Right lobe of liver (tissue), 6 donors: ENCODE results near the gene CDHR3. TPM values are rescaled to one million over a fixed set of nuclear protein-coding genes. Genes with fewer than 3 reads are reported as not detected.

ENCODE experiments used
- ATAC-seq, 4 donors: fragments of 200-7000 bp; cut with Tn5 transposase; one replicate each; pipeline ENCODE4 v1.9.1; 2020; ENCODE audit warnings: mild to moderate bottlenecking in 4 of 4, moderate library complexity in 4 of 4
- DNase-seq, 3 donors: peaks; one replicate each; pipeline ENCODE4 v3.0.0-alpha.2; 2020
- H3K27ac ChIP-seq, 3 donors: fragments of 200-600 bp; one replicate each; pipeline ENCODE4 v1.8.0; 2022
- H3K27me3 ChIP-seq, 2 donors: fragments of 200-600 bp; one replicate each; pipeline ENCODE4 v1.8.0; 2022
- H3K36me3 ChIP-seq, 4 donors: fragments of 200-600 bp; sonication (generic) in 1 of 4; one replicate each; pipeline versions ENCODE4 v1.5.1 to v1.8.0; 2017 to 2022; ENCODE audit warnings: control low read depth in 1 of 4
- H3K4me1 ChIP-seq, 4 donors: fragments of 200-600 bp; sonication (generic) in 1 of 4; one replicate each; pipeline versions ENCODE4 v1.5.1 to v1.8.0; 2017 to 2022; ENCODE audit warnings: control low read depth in 1 of 4
- H3K4me3 ChIP-seq, 3 donors: fragments of 200-600 bp; one replicate each; pipeline ENCODE4 v1.8.0; 2022
- H3K9me3 ChIP-seq, 4 donors: fragments of 200-600 bp; sonication (generic) in 1 of 4; one replicate each; pipeline versions ENCODE4 v1.5.1 to v1.8.0; 2017 to 2022; ENCODE audit warnings: control low read depth in 1 of 4
- CTCF ChIP-seq, 4 donors: fragments of 200-600 bp in 3 of 4; fragments of 450-650 bp in 1 of 4; IDR thresholded peaks; one replicate each; pipeline versions ENCODE4 v1.5.1 to v1.8.0; 2016 to 2022; ENCODE audit warnings: antibody characterized with exemption in 4 of 4, mild to moderate bottlenecking in 2 of 4
- POLR2A ChIP-seq: fragments of 450-650 bp; IDR thresholded peaks from one replicate; pipeline ENCODE4 v1.6.1; 2017; ENCODE audit warnings: antibody characterized with exemption, mild to moderate bottlenecking
- WGBS: methylation state at CpG from one replicate; pipeline ENCODE4 v1.1.6; 2018; ENCODE audit warnings: low coverage, low lambda C conversion rate; ENCODE audit not compliant: insufficient coverage; ENCODE audit errors: missing lambda C conversion rate; 5-methylcytosine and 5-hydroxymethylcytosine counted together
- intact Hi-C, 2 donors: fragments of 100-400 bp; cut with DNase I; formaldehyde crosslinking; loops; one replicate each; pipeline versions ENCODE4 v1.11.2 to v1.14.1; 2022
- total RNA-seq, 6 experiments: library from RNA; depleted of rRNA in 2 of 6; stranded (reverse); fragments of >200 nt in 2 of 6; fragmentation: NEBNext Ultra II Directional in 3 of 6; extraction: Animal tissue kit (Norgen Biotek cat#: 25700) in 3 of 6; gene quantifications; one replicate each; pipeline versions ENCODE4 v1.1.0 to v1.2.4, GENCODE V29; 2016 to 2023
- donor health status: DM: no; HTN: yes; CAD: no.
- donor health status: DM: no; HTN: no; CAD: no.
- donor health status: DM: no; HTN: no; CAD: no.
- donor health status: DM: no; HTN: yes; CAD: no.
- donor health status: DM: no; HTN: yes; CAD: no.

Gene CDHR3
- total RNA-seq, 6 experiments from 2014 or later, result 3.6 to 8.6 (median 4.5) TPM

DNA sequence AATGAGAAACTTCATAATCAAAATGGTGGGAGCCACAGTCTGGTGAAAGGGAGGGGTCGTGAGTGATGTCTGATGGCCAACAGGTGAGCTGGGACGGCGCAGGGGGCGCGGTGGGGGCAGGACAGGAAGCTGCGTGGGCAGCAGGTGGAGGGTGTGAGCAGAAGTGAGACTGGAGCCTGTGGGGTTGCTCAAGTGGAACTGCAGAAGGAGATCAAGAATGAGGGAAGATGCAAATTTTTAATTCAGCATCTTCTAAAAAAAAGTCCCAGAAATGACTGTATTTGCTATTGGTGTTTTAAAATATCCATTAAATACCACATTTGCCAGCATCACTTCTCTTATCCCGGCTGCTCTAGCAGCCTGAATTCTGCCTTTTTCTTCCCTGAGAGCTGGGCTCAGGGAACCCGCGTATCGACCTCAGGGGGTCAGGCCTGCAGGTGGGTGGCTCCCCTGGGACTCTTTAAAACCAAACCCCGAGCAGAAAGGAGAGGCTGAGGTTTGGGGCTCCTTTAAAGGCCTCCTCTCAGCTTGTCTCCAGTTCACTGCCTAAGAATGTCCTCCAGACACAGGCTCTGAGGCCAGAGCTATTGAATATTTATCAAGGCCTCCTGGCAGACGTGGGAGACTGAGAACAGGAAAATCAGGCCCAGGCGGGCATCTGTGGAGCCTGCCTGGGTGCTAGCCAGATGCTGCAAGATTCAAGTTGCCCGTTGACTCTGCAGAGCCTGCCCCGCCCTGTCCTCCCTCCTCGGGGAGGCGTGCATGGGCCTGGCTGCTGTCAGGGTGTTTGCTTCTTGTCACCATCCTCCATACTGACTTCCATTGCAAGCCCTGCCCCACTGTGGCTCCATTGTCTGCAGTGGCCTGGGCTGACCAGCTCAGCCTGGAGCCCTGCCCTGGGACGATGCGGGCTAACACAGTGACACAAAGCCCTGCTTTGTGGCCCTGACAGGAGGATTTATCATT is 95.2 kb downstream of the CDHR3 start:
- H3K36me3 ChIP-seq, result no peaks in the 10 kb centered on the region
- DNase-seq, result no peak
- no peak overlapping the region for H3K4me3 ChIP-seq
- no peaks in the 10 kb centered on the region for H3K4me1 ChIP-seq
- 70% methylated on average over 11 of the region's 19 CpGs for WGBS
- ATAC-seq, result no peak
- H3K27ac ChIP-seq, result no peak overlapping the region
- TF ChIP-seq POLR2A, result no peak
- TF ChIP-seq CTCF (IDR thresholded peaks at IDR 0.05), result no peak
- no peaks in the 10 kb centered on the region for H3K27me3 ChIP-seq
- H3K9me3 ChIP-seq, result no peaks in the 10 kb centered on the region
- intact Hi-C loops, result loop anchor here (2.0 to 5.0 kb wide), 2 partner anchors 94 to 97 kb away; no protein-coding TSS in a partner anchor

DNA sequence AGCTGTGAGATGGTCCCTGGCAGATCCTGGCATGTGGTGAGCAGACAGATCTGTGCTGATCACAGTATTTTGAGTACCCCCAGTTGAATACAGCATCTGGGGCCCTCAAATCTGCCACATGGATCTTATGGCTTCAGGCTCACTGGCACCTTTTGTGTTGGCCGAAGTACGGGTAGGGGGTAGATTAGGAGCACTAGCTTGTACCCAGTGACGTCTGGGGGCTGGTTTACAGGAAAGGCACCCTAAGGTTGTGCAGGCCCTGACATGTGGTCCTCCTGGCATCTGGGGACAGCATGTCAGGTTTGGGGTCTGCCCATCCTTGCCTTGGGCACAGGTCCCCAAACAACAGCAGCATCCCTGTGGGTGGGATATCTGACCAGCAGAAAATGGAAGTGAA is 95.9 kb downstream of the CDHR3 start:
- H3K9me3 ChIP-seq, result no peaks in the 10 kb centered on the region
- intact Hi-C loops, result loop anchor here in 1 of 2 donors (5.0 kb wide), 1 partner anchor 93 kb away; no protein-coding TSS in a partner anchor
- TF ChIP-seq POLR2A, result no peak
- no peak for TF ChIP-seq CTCF (IDR thresholded peaks at IDR 0.05)
- no peak for DNase-seq
- H3K27ac ChIP-seq, result no peak overlapping the region
- H3K27me3 ChIP-seq, result no peaks in the 10 kb centered on the region
- H3K36me3 ChIP-seq, result no peaks in the 10 kb centered on the region
- no peak overlapping the region for H3K4me3 ChIP-seq
- no peak for ATAC-seq
- no CpG with 5 or more reads among the region's 3 CpGs for WGBS
- no peaks in the 10 kb centered on the region for H3K4me1 ChIP-seq

DNA sequence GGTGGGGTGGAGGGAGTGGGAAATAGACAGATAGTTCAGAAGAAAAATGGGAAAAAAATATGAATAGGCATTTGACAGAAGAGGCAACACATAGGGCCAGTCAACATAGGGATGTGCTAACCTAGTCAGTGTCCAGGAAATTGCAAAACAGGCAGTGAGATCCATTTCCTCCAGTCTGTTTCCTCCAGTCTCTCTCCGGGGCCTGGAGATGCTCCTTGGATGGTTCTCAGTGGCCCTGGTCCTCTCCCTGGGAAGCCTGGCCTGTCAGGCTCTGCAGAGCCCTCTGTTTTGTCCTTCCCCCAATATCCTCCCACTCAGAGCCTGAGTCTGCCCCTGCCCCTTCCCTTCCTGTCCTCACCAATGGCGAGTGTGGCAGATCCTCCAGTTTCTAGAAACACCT is 96.5 kb downstream of the CDHR3 start:
- 50% methylated on average over 2 of the region's 2 CpGs for WGBS
- no peak overlapping the region for H3K27ac ChIP-seq
- intact Hi-C loops, result loop anchor here in 1 of 2 donors (5.0 kb wide), 1 partner anchor 93 kb away; no protein-coding TSS in a partner anchor

GRCh38 chr7:106060394-106060920 is 97.4 kb downstream of the CDHR3 start:
- no peak overlapping the region for H3K27ac ChIP-seq
- DNase-seq (no peak), ATAC-seq (no peak)
- H3K36me3 ChIP-seq, result no peaks in the 10 kb centered on the region
- H3K4me1 ChIP-seq, result peaks cover 0 to 10% (median 5%) of the 10 kb centered on the region in 4 donors
- intact Hi-C loops, result no loop called here
- H3K9me3 ChIP-seq, result no peaks in the 10 kb centered on the region
- H3K27me3 ChIP-seq, result no peaks in the 10 kb centered on the region
- 92% methylated on average over 5 of the region's 7 CpGs for WGBS
- H3K4me3 ChIP-seq, result no peak overlapping the region
- TF ChIP-seq POLR2A, result no peak
- no peak for TF ChIP-seq CTCF (IDR thresholded peaks at IDR 0.05)

More for the DNA sequence above, 96.5 kb downstream of the CDHR3 start:
- Histone ChIP-seq H3K36me3 (no peaks in the 10 kb centered on the region), H3K9me3 (no peaks in the 10 kb centered on the region), H3K27me3 (no peaks in the 10 kb centered on the region), H3K4me1 (peaks cover 0 to 3% (median 2%) of the 10 kb centered on the region in 4 donors), H3K4me3 (no peak overlapping the region)
- no peak for DNase-seq
- no peak for TF ChIP-seq CTCF (IDR thresholded peaks at IDR 0.05)
- no peak for TF ChIP-seq POLR2A
- ATAC-seq, result peak in 3 of 4 donors; percentile 27 to 45 (median 29)
